Forelimb muscle (tissue), 1 donor: ENCODE results near the gene IFFO2. TPM values are rescaled to one million over a fixed set of nuclear protein-coding genes. Genes with fewer than 3 reads are reported as not detected.
"Not testable (repeated sequence)": the region's sequence is repeated elsewhere in the genome, so short reads cannot be mapped to it uniquely, and the experiment has no call there.

ENCODE experiments used
- DNase-seq: peaks from one replicate; pipeline ENCODE4 v3.0.0-alpha.2; 2013; ENCODE audit warnings: low read depth
- polyA plus RNA-seq: library from polyadenylated mRNA; unstranded; fragments of 120-200 nt; gene quantifications from one replicate; pipeline ENCODE4 v1.2.1, GENCODE V29; 2013; ENCODE audit not compliant: insufficient read length

IFFO2 gene
- polyA plus RNA-seq, 1 donor: 4.4 TPM

- peak; percentile 55 for DNase-seq
Observed at GRCh38 chr1:18875107-18875795, 81.2 kb downstream of the IFFO2 start.

- no peak for DNase-seq
Observed at GRCh38 chr1:18874600-18874999, 81.9 kb downstream of the IFFO2 start.

- DNase-seq: no peak
Observed at GRCh38 chr1:18874036-18874435, 82.4 kb downstream of the IFFO2 start.

- DNase-seq: no peak
Observed at GRCh38 chr1:18872071-18872611, 84.3 kb downstream of the IFFO2 start.

- no peak for DNase-seq
Observed at GRCh38 chr1:18871401-18872070, 84.9 kb downstream of the IFFO2 start.

- no peak for DNase-seq
Observed at GRCh38 chr1:18870957-18871356, 85.5 kb downstream of the IFFO2 start.

- DNase-seq: not testable (repeated sequence)
Observed at GRCh38 chr1:18870595-18870865, 85.9 kb downstream of the IFFO2 start.

GRCh38 chr1:18869847-18870594 is 86.5 kb downstream of the IFFO2 start:
- no peak for DNase-seq

GRCh38 chr1:18868801-18869424 is 87.6 kb downstream of the IFFO2 start:
- DNase-seq: no peak

- DNase-seq: no peak
Observed at GRCh38 chr1:18868354-18868753, 88.1 kb downstream of the IFFO2 start.

GRCh38 chr1:18866846-18867245 is 89.6 kb downstream of the IFFO2 start:
- DNase-seq: no peak

- no peak for DNase-seq
Observed at GRCh38 chr1:18866314-18866713, 90.2 kb downstream of the IFFO2 start.

- no peak for DNase-seq
Observed at GRCh38 chr1:18865176-18865575, 91.3 kb downstream of the IFFO2 start.

GRCh38 chr1:18861590-18861989 is 94.9 kb downstream of the IFFO2 start:
- no peak for DNase-seq

GRCh38 chr1:18861082-18861481 is 95.4 kb downstream of the IFFO2 start:
- DNase-seq: no peak

- DNase-seq: no peak
Observed at GRCh38 chr1:18859560-18859959, 96.9 kb downstream of the IFFO2 start, which contains the start of gene TAS1R2. TSS of gene TAS1R2 (minus strand) at chr1:18859660. CDS start at chr1:18859660, 0 bp downstream.

GRCh38 chr1:18858070-18858688 is 98.3 kb downstream of the IFFO2 start:
- DNase-seq: no peak

GRCh38 chr1:18856435-18856834 is 100.0 kb downstream of the IFFO2 start:
- no peak for DNase-seq

GRCh38 chr1:18855573-18855972 is 100.9 kb downstream of the IFFO2 start:
- no peak for DNase-seq

- no peak for DNase-seq
Observed at GRCh38 chr1:18854331-18855025, 102.0 kb downstream of the IFFO2 start.
